Measurements from ENCODE around the gene PHF20.

DNA sequence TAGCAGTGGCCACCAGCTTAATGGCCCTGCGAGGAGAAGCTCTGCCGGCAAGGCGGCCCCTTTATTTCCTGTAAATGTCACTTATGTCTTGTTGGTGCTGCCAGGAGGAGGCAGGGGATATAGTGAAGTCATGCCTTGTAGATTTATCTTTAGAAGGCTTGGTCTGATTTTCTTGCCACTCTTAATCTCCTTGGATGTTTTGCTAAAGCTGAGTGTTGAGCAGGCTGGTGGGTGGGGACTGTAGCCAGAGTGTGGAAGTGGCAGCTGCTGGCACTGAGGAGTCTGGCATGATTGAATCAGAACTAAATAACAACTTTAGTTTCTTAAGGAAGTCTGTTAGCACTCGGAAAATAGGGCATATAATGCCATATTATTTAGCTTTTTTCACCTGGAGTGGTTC, 77.9 kb downstream of the PHF20 start:
- TF ChIP-seq, protein P1, sequence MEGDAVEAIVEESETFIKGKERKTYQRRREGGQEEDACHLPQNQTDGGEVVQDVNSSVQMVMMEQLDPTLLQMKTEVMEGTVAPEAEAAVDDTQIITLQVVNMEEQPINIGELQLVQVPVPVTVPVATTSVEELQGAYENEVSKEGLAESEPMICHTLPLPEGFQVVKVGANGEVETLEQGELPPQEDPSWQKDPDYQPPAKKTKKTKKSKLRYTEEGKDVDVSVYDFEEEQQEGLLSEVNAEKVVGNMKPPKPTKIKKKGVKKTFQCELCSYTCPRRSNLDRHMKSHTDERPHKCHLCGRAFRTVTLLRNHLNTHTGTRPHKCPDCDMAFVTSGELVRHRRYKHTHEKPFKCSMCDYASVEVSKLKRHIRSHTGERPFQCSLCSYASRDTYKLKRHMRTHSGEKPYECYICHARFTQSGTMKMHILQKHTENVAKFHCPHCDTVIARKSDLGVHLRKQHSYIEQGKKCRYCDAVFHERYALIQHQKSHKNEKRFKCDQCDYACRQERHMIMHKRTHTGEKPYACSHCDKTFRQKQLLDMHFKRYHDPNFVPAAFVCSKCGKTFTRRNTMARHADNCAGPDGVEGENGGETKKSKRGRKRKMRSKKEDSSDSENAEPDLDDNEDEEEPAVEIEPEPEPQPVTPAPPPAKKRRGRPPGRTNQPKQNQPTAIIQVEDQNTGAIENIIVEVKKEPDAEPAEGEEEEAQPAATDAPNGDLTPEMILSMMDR (IDR thresholded peaks at IDR 0.05): no peak
- no peak for TF ChIP-seq POLR2AphosphoS5 (IDR thresholded peaks at IDR 0.05)
- TF ChIP-seq POLR2A (IDR thresholded peaks at IDR 0.05): no peak

Measured in breast epithelium (tissue), 3 donors.